ENCODE data around the gene SEMA3G.

GRCh38 chr3:52423173-52423572 is 21.7 kb downstream of the SEMA3G start:
- TF ChIP-seq, protein P1, sequence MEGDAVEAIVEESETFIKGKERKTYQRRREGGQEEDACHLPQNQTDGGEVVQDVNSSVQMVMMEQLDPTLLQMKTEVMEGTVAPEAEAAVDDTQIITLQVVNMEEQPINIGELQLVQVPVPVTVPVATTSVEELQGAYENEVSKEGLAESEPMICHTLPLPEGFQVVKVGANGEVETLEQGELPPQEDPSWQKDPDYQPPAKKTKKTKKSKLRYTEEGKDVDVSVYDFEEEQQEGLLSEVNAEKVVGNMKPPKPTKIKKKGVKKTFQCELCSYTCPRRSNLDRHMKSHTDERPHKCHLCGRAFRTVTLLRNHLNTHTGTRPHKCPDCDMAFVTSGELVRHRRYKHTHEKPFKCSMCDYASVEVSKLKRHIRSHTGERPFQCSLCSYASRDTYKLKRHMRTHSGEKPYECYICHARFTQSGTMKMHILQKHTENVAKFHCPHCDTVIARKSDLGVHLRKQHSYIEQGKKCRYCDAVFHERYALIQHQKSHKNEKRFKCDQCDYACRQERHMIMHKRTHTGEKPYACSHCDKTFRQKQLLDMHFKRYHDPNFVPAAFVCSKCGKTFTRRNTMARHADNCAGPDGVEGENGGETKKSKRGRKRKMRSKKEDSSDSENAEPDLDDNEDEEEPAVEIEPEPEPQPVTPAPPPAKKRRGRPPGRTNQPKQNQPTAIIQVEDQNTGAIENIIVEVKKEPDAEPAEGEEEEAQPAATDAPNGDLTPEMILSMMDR (IDR thresholded peaks at IDR 0.05; ENCODE audit: insufficient read depth, low read length), result no peak
- no peak for TF ChIP-seq POLR2AphosphoS5 (IDR thresholded peaks at IDR 0.05; ENCODE audit: low read depth)
- TF ChIP-seq, protein P2, sequence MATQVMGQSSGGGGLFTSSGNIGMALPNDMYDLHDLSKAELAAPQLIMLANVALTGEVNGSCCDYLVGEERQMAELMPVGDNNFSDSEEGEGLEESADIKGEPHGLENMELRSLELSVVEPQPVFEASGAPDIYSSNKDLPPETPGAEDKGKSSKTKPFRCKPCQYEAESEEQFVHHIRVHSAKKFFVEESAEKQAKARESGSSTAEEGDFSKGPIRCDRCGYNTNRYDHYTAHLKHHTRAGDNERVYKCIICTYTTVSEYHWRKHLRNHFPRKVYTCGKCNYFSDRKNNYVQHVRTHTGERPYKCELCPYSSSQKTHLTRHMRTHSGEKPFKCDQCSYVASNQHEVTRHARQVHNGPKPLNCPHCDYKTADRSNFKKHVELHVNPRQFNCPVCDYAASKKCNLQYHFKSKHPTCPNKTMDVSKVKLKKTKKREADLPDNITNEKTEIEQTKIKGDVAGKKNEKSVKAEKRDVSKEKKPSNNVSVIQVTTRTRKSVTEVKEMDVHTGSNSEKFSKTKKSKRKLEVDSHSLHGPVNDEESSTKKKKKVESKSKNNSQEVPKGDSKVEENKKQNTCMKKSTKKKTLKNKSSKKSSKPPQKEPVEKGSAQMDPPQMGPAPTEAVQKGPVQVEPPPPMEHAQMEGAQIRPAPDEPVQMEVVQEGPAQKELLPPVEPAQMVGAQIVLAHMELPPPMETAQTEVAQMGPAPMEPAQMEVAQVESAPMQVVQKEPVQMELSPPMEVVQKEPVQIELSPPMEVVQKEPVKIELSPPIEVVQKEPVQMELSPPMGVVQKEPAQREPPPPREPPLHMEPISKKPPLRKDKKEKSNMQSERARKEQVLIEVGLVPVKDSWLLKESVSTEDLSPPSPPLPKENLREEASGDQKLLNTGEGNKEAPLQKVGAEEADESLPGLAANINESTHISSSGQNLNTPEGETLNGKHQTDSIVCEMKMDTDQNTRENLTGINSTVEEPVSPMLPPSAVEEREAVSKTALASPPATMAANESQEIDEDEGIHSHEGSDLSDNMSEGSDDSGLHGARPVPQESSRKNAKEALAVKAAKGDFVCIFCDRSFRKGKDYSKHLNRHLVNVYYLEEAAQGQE (IDR thresholded peaks at IDR 0.05; ENCODE audit: insufficient replicate concordance, low read depth), result no peak
- no peak for TF ChIP-seq SPI1 (IDR thresholded peaks at IDR 0.05; ENCODE audit: borderline replicate concordance, low read depth)
- TF ChIP-seq GABPA (IDR thresholded peaks at IDR 0.05; ENCODE audit: low read depth), result no peak

All from HL-60 (cell line).